Heart left ventricle (tissue), 13 donors: Measurements from ENCODE around the gene LRRTM2.

Experiments
- CTCF ChIP-seq, 12 donors: fragments of 200-600 bp; sonication (generic) in 4 of 12; IDR thresholded peaks; one replicate each; pipeline versions ENCODE4 v1.5.0 to v1.8.0; 2018 to 2022; ENCODE audit warnings: antibody characterized with exemption in 12 of 12, mild to moderate bottlenecking in 5 of 12
- POLR2A ChIP-seq, 2 donors: fragments of 450-650 bp; IDR thresholded peaks; one replicate each; pipeline ENCODE4 v1.6.1; 2017; ENCODE audit warnings: antibody characterized with exemption in 2 of 2, mild to moderate bottlenecking in 2 of 2, moderate library complexity in 2 of 2
- donor health status: ischemic (EF 13 %, LVEDD 7.1; RV severe dilation, severe dysfunction).
- donor health status: DM: no; HTN: yes; CAD: no.
- donor health status: DM: no; HTN: no; CAD: no.
- donor health status: ischemic (EF 25% LVEDD 6.9; RV normal size, moderate dysfunction).
- donor health status: ischemic (EF 25% LVEDD 5.7; RV mildly dilated, moderate dysfunction).
- donor health status: ischemic (EF 35%, LVEDD 5.7; RV mildly dilated, moderate dysfunction).
- donor health status: nonischemic (EF 11% LVEDD 7.7; RV severe dilation, severe dysfunction).
- donor health status: DM: yes; HTN: yes; CAD: no.
- donor health status: PGD.
- donor health status: ischemic (EF 29% LVEDD 5.4; RV normal size, mild dysfunction).
- donor health status: nonischemic (EF 23%, LVEDD 6.1; RV moderate dilation, normal function).

GRCh38 chr5:138819081-138819480, 56.1 kb downstream of the LRRTM2 start:
- TF ChIP-seq CTCF (IDR thresholded peaks at IDR 0.05) = no peak
- no peak for TF ChIP-seq POLR2A (IDR thresholded peaks at IDR 0.05)
